HK-2 (cell line): ENCODE measurements around the gene MZT1.
"Not testable (repeated sequence)": the region's sequence is repeated elsewhere in the genome, so short reads cannot be mapped to it uniquely, and the experiment has no call there.

ENCODE experiments used
- DNase-seq: peaks from one replicate; pipeline ENCODE4 v3.0.0-alpha.2; 2018; ENCODE audit not compliant: unreplicated experiment

The MZT1 gene, protein sequence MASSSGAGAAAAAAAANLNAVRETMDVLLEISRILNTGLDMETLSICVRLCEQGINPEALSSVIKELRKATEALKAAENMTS

DNA sequence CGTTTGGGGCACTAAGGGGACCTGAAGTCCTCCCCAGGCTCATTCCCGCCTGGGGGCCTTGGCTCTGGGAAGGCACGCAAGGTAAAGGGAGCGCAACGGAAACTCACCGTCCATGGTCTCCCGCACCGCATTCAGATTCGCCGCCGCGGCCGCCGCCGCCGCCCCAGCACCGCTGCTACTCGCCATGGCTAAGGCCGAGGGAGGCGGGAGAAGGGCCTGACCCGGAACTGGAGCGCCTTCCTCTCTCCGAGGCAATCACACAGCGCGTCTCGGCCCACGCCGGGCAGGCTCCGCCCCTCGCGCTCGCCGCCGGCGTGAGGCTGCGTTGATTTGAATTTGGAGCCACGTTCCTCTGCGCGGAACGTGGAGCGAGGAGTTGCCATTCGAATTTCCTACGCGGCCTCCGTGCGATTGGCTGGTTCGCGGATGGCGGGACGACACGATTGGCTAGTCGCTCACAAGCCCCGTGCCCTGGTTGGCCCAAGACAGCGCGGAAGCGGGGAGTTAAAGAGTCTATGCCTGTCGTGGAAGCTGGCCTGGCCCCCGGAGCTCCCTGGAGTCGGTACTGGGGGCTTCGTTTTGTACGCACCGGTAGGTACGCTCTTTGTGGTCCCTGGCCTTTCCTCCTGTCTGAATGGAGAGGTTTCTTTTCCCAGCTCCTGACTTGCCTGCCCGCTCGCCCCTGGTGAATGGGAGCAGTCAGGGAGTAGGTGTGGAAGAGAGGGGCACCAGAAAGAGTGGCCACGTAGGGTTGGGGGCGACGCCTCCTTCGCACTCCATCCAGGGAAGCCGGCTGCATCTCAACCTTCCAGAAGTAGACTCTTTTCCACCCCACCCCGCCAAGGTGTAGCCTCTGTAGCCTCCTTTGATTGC is at the start of gene MZT1, which contains the start of gene BORA:
Gene MZT1 (minus strand): TSS at position 213 of the 873 bp plus-strand sequence. CDS start 27 bp downstream, at position 186.
Gene BORA (plus strand): TSS at position 507 of the 873 bp plus-strand sequence. CDS start 1,018 bp downstream, outside the sequence.
- peak; percentile 94 for DNase-seq

GRCh38 chr13:72774019-72774418 is 46.6 kb upstream of the MZT1 start:
- no peak for DNase-seq

GRCh38 chr13:72763411-72763810 is 36.0 kb upstream of the MZT1 start:
- no peak for DNase-seq

GRCh38 chr13:72760189-72760588 is 32.8 kb upstream of the MZT1 start:
- DNase-seq: no peak

GRCh38 chr13:72757792-72758535 is 30.5 kb upstream of the MZT1 start:
- DNase-seq: no peak

DNA sequence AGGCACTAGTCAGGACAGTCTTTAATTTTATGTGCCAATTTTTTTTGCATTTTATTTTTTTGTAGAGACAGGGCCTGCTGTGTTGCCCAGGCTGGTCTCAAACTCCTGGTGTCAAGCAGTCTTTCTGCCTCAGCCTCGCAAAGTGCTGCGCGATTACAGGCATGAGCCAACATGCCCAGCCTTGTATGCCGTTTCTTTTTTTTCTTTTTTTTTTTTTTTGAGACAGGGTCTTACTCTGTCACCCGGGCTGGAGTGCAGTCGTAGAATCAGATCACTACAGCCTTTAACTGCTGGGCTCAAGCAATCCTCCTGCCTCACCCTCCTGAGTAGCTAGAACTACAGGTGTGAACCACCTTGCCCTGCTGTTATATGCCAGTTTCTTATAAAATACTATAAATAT is 26.7 kb upstream of the MZT1 start:
- no peak for DNase-seq

GRCh38 chr13:72751220-72751619 is 23.8 kb upstream of the MZT1 start:
- no peak for DNase-seq

DNA sequence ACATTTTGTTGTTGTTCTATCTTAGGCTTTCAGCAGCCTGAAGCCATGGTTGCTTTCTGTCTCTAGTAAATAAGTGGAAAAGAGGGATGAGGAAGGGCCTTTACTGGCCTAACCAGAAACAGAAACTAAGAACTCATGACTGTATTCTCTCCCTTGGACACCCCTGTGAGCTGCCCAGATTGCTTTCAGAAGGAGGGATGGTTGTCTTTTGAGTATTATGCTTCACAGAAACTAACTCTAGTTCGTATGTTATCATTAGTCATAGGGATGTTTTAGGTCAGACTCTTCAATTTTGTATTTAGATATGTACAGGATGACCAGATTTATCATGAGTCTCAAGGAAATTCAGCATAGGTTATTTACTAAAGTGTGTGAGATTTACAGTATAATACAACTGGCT is 17.8 kb upstream of the MZT1 start:
- DNase-seq: no peak

- no peak for DNase-seq
Observed at GRCh38 chr13:72740015-72740414, 12.6 kb upstream of the MZT1 start.

- no peak for DNase-seq
Observed at GRCh38 chr13:72737033-72737432, 9.6 kb upstream of the MZT1 start.

DNA sequence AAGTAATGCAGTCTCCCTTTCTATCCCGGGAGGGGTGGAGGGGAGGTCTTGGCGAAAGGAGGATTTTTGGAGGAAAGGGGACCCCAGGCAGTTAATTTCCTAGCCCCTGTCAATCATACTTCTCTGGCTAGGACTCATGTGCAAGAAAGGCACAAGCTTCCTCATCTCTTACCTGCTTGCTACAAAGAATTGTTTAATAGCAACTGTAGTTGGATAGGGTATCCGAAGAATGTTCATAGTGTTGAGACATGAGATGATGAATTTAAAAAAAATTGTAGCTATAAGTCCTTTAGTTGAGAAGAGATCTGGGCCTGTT is 819 bp upstream of the MZT1 start:
- no peak for DNase-seq

GRCh38 chr13:72726726-72727416 is 558 bp downstream of the MZT1 start:
- peak; percentile 5 for DNase-seq

DNA sequence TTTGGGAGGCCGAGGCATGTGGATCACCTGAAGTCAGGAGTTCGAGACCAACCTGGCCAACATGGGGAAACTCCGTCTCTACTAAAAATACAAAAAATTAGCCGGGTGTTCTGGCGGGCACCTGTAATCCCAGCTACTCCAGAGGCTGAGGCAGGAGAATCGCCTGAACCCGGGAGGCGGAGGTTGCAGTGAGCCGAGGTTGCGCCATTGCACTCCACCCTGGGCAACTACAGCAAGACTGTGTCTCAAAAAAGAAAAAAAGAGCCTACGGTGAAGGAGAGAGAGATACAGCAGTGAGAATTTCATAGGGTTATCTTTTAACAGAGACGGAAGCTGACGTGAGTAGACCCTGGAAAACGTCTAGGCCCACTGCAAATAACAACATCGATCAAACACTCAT is 1.2 kb downstream of the MZT1 start:
- not testable (repeated sequence) for DNase-seq

- DNase-seq: no peak
Observed at GRCh38 chr13:72716776-72717175, 10.7 kb downstream of the MZT1 start.

- DNase-seq: no peak
Observed at GRCh38 chr13:72700509-72700908, 26.9 kb downstream of the MZT1 start.

- no peak for DNase-seq
Observed at GRCh38 chr13:72698164-72698563, 29.3 kb downstream of the MZT1 start.

GRCh38 chr13:72696579-72696978 is 30.9 kb downstream of the MZT1 start:
- no peak for DNase-seq

DNA sequence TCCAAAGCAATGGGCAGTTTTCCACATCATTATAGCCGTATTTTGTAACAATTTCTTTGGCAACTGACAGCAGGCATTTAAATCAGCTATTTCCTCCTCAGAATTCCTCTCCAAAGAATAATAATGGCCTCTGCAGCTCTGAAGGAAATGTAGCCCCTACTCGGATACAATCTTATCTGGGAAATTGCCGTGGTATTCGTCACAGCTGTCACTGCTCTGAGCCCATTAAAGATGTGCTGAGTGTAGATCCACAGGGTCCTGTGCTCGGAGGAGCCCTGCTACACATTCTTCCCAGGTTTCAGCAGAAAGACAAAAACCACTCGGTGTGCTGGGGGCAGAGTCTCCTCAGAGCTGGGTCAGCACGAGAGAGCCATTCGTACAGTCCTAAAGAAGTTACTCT is 33.1 kb downstream of the MZT1 start:
- no peak for DNase-seq

- DNase-seq: no peak
Observed at GRCh38 chr13:72693832-72694231, 33.6 kb downstream of the MZT1 start.

DNA sequence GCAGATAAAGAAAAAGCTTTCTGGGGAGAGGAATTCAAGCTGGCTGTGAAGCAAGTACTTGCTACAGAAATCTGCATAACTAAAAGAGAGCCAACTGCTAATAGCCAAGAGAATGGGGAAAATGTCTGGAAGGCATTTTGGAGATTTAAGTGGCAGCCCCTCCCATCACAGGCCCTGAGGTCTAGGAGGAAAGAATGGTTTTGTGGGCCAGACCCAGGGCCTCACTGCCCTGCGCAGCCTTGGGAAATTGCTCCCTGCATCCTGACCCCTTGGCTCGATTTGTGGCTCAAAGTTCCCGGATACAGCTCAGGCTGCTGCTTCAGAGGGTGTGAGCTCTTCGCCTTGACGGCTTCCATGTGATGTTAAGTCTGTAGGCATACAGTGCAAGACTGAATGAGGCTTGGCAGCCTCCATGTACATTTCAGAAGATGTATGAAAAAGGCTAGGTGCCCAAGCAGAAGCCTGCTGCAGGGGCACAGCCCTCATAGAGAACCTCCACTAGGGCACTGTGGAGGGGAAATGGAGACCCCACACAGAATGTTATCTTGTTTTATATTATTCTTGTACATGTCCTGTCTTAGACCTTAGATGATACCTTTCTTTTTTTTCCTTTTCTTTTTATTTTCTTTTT is 34.4 kb downstream of the MZT1 start:
- no peak for DNase-seq

GRCh38 chr13:72689181-72689696 is 38.2 kb downstream of the MZT1 start:
- no peak for DNase-seq

DNA sequence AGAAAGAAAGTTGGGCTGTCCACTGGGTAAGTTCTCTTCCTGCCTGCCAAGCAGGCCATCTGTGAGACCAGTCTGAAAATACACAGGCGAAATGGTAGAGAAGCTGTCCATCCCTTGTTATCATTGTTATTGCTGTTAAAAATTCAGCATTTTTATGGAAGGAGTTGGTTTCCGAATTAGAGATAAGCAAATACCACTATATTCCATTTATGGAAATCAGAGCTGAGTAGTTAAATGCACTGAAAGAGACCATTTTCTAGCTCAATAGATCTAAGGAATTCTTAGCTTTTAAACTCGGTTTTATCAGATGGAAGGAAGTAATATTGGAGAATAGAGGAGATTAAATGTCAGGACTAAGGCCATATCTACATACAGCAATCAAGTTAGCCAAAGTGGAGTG is 40.7 kb downstream of the MZT1 start:
- no peak for DNase-seq
